ENCODE results near the gene DNAH2.

DNAH2 gene

DNA sequence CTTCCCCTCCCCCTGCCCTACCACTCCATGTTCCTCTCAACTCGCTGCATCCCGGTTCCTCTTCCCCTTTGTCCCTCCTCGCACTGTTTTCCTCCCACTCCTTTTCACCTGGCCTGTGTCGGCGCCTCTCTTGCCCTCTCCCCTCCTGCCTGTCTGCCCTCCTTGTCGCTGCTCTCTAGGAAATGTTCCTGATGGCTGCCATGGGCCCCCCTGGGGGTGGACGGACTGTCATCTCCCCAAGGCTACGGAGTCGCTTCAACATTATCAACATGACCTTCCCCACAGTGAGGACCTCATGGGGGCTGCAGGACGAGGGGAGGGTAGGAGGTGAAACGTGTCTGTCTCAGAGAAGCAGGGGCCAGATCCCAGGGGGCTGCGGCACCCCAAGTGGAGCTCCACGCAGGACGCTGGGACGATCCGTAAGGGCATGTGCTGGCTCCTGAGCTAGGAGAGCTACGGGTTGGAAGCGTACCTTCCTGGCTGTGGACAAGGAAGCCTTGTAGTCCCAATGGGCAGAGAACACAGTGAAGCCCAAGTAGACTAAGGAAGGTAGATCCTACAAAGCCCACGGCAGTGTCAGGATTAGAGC, 76.6 kb downstream of the DNAH2 start:
- TF ChIP-seq CTCF (conservative IDR thresholded peaks at IDR 0.05; ENCODE audit: low read length) (no peak), EZH2phosphoT487 (IDR thresholded peaks at IDR 0.05; ENCODE audit: borderline replicate concordance) (no peak)
- no peaks in the 10 kb centered on the region for H3K79me2 ChIP-seq (ENCODE audit: insufficient read depth, low read length)
- no peak overlapping the region for H2AFZ ChIP-seq (ENCODE audit: low read length)
- no peaks in the 10 kb centered on the region for H3K4me1 ChIP-seq (ENCODE audit: insufficient read depth, low read length, poor library complexity, severe bottlenecking)
- H3K4me3 ChIP-seq (ENCODE audit: low read length, poor library complexity, severe bottlenecking): no peak overlapping the region
- H3K9ac ChIP-seq (ENCODE audit: low read depth, low read length, poor library complexity, severe bottlenecking): no peak overlapping the region
- H3K36me3 ChIP-seq (ENCODE audit: insufficient read depth, low read length): no peaks in the 10 kb centered on the region
- no peaks in the 10 kb centered on the region for H3K9me2 ChIP-seq (replicated peaks; ENCODE audit: low read depth, low read length)
- no peaks in the 10 kb centered on the region for H3K9me3 ChIP-seq (ENCODE audit: insufficient read depth, low read depth, low read length)
- no peaks in the 10 kb centered on the region for H3K27me3 ChIP-seq (ENCODE audit: insufficient read depth, low read length, poor library complexity, severe bottlenecking)
- H4K20me1 ChIP-seq (ENCODE audit: insufficient read depth, low read length, poor library complexity, severe bottlenecking): no peaks in the 10 kb centered on the region
- no peak overlapping the region for H3K4me2 ChIP-seq (ENCODE audit: low read depth, low read length, poor library complexity, severe bottlenecking)
- H3F3A ChIP-seq (ENCODE audit: low read depth): no peaks in the 10 kb centered on the region

- H2AFZ ChIP-seq (ENCODE audit: low read length): no peak overlapping the region
- H3K9ac ChIP-seq (ENCODE audit: low read depth, low read length, poor library complexity, severe bottlenecking): no peak overlapping the region
- no peaks in the 10 kb centered on the region for H3K9me2 ChIP-seq (replicated peaks; ENCODE audit: low read depth, low read length)
- no peaks in the 10 kb centered on the region for H4K20me1 ChIP-seq (ENCODE audit: insufficient read depth, low read length, poor library complexity, severe bottlenecking)
- H3F3A ChIP-seq (ENCODE audit: low read depth): no peaks in the 10 kb centered on the region
- H3K36me3 ChIP-seq (ENCODE audit: insufficient read depth, low read length): no peaks in the 10 kb centered on the region
- no peak overlapping the region for H3K4me2 ChIP-seq (ENCODE audit: low read depth, low read length, poor library complexity, severe bottlenecking)
- TF ChIP-seq CTCF (conservative IDR thresholded peaks at IDR 0.05; ENCODE audit: low read length) (no peak), EZH2phosphoT487 (IDR thresholded peaks at IDR 0.05; ENCODE audit: borderline replicate concordance) (no peak)
- no peaks in the 10 kb centered on the region for H3K9me3 ChIP-seq (ENCODE audit: insufficient read depth, low read depth, low read length)
- H3K4me1 ChIP-seq (ENCODE audit: insufficient read depth, low read length, poor library complexity, severe bottlenecking): no peaks in the 10 kb centered on the region
- no peak overlapping the region for H3K4me3 ChIP-seq (ENCODE audit: low read length, poor library complexity, severe bottlenecking)
- no peaks in the 10 kb centered on the region for H3K79me2 ChIP-seq (ENCODE audit: insufficient read depth, low read length)
- H3K27me3 ChIP-seq (ENCODE audit: insufficient read depth, low read length, poor library complexity, severe bottlenecking): no peaks in the 10 kb centered on the region
Observed at GRCh38 chr17:7797976-7798375, 80.4 kb downstream of the DNAH2 start.

- no peak overlapping the region for H3K4me3 ChIP-seq (ENCODE audit: low read length, poor library complexity, severe bottlenecking)
- no peaks in the 10 kb centered on the region for H3K79me2 ChIP-seq (ENCODE audit: insufficient read depth, low read length)
- H3K9me2 ChIP-seq (replicated peaks; ENCODE audit: low read depth, low read length): no peaks in the 10 kb centered on the region
- H2AFZ ChIP-seq (ENCODE audit: low read length): no peak overlapping the region
- H3K27me3 ChIP-seq (ENCODE audit: insufficient read depth, low read length, poor library complexity, severe bottlenecking): no peaks in the 10 kb centered on the region
- TF ChIP-seq EZH2phosphoT487 (IDR thresholded peaks at IDR 0.05; ENCODE audit: borderline replicate concordance) (no peak), CTCF (conservative IDR thresholded peaks at IDR 0.05; ENCODE audit: low read length) (no peak)
- H3K36me3 ChIP-seq (ENCODE audit: insufficient read depth, low read length): no peaks in the 10 kb centered on the region
- no peaks in the 10 kb centered on the region for H3K9me3 ChIP-seq (ENCODE audit: insufficient read depth, low read depth, low read length)
- H3K9ac ChIP-seq (ENCODE audit: low read depth, low read length, poor library complexity, severe bottlenecking): no peak overlapping the region
- no peak overlapping the region for H3K4me2 ChIP-seq (ENCODE audit: low read depth, low read length, poor library complexity, severe bottlenecking)
- no peaks in the 10 kb centered on the region for H3K4me1 ChIP-seq (ENCODE audit: insufficient read depth, low read length, poor library complexity, severe bottlenecking)
- no peaks in the 10 kb centered on the region for H4K20me1 ChIP-seq (ENCODE audit: insufficient read depth, low read length, poor library complexity, severe bottlenecking)
- H3F3A ChIP-seq (ENCODE audit: low read depth): no peaks in the 10 kb centered on the region
Observed at GRCh38 chr17:7798839-7799238, 81.3 kb downstream of the DNAH2 start.
